Measurements from ENCODE around the gene RCL1.

Gene RCL1

GRCh38 chr9:4864234-4864661 is 71.5 kb downstream of the RCL1 start:
- TF ChIP-seq CTCF (IDR thresholded peaks at IDR 0.05; ENCODE audit: insufficient read depth, missing control alignments): no peak
- FAIRE-seq: no peak
- no peak for DNase-seq (ENCODE audit: insufficient read length, low spot score)

GRCh38 chr9:4864698-4865097 is 72.0 kb downstream of the RCL1 start:
- no peak for DNase-seq (ENCODE audit: insufficient read length, low spot score)
- FAIRE-seq: no peak
- TF ChIP-seq CTCF (IDR thresholded peaks at IDR 0.05; ENCODE audit: insufficient read depth, missing control alignments): no peak

- TF ChIP-seq CTCF (IDR thresholded peaks at IDR 0.05; ENCODE audit: insufficient read depth, missing control alignments): no peak
- DNase-seq (ENCODE audit: insufficient read length, low spot score) (no peak), FAIRE-seq (no peak)
These were observed 72.9 kb downstream of the RCL1 start for GRCh38 chr9:4865681-4866080.

- no peak for DNase-seq (ENCODE audit: insufficient read length, low spot score)
- no peak for FAIRE-seq
- no peak for TF ChIP-seq CTCF (IDR thresholded peaks at IDR 0.05; ENCODE audit: insufficient read depth, missing control alignments)
These were observed 73.7 kb downstream of the RCL1 start for GRCh38 chr9:4866239-4866969.

GRCh38 chr9:4873066-4873465 is 80.3 kb downstream of the RCL1 start:
- TF ChIP-seq CTCF (IDR thresholded peaks at IDR 0.05; ENCODE audit: insufficient read depth, missing control alignments): no peak
- FAIRE-seq: no peak

GRCh38 chr9:4875559-4875958 is 82.8 kb downstream of the RCL1 start:
- no peak for DNase-seq (ENCODE audit: insufficient read length, low spot score)
- no peak for TF ChIP-seq CTCF (IDR thresholded peaks at IDR 0.05; ENCODE audit: insufficient read depth, missing control alignments)
- FAIRE-seq: no peak

More at GRCh38 chr9:4873066-4873465, 80.3 kb downstream of the RCL1 start:
- no peak for DNase-seq (ENCODE audit: insufficient read length, low spot score)

- DNase-seq (ENCODE audit: insufficient read length, low spot score) (no peak), FAIRE-seq (no peak)
- TF ChIP-seq CTCF (IDR thresholded peaks at IDR 0.05; ENCODE audit: insufficient read depth, missing control alignments): no peak
These were observed 86.4 kb downstream of the RCL1 start for GRCh38 chr9:4879115-4879558.

Measured in D721Med (cell line).